Subcutaneous abdominal adipose tissue (tissue), 5 donors: ENCODE measurements around the gene NDUFA6.

Experiments
- H3K27ac ChIP-seq: one replicate; pipeline ENCODE4 v1.7.0; 2013; ENCODE audit warnings: low read depth, mild to moderate bottlenecking, inconsistent platforms, low read length, moderate library complexity
- H3K27me3 ChIP-seq, 5 donors: one replicate each; pipeline ENCODE4 v1.7.0; 2013; ENCODE audit warnings: low read length in 5 of 5, inconsistent platforms in 1 of 5; ENCODE audit not compliant: control insufficient read depth in 5 of 5, insufficient read depth in 4 of 5
- H3K36me3 ChIP-seq, 5 donors: one replicate each; pipeline ENCODE4 v1.7.0; 2013; ENCODE audit warnings: low read length in 5 of 5; ENCODE audit not compliant: control insufficient read depth in 5 of 5, insufficient read depth in 5 of 5
- H3K4me1 ChIP-seq, 5 donors: one replicate each; pipeline ENCODE4 v1.7.0; 2013; ENCODE audit warnings: low read length in 5 of 5, mild to moderate bottlenecking in 3 of 5, moderate library complexity in 1 of 5; ENCODE audit not compliant: control insufficient read depth in 5 of 5, insufficient read depth in 5 of 5
- H3K4me3 ChIP-seq, 5 donors: one replicate each; pipeline ENCODE4 v1.7.0; 2013; ENCODE audit warnings: low read length in 5 of 5, low read depth in 1 of 5
- H3K9ac ChIP-seq, 5 donors: one replicate each; pipeline ENCODE4 v1.7.0; 2013; ENCODE audit warnings: low read length in 5 of 5, mild to moderate bottlenecking in 4 of 5, moderate library complexity in 3 of 5
- H3K9me3 ChIP-seq, 5 donors: one replicate each; pipeline ENCODE4 v1.7.0; 2013; ENCODE audit warnings: low read length in 5 of 5; ENCODE audit not compliant: control insufficient read depth in 5 of 5
- donor health status: healthy.
- donor health status: healthy.
- donor health status: healthy.
- donor health status: healthy.
- donor health status: healthy.

NDUFA6 gene

DNA sequence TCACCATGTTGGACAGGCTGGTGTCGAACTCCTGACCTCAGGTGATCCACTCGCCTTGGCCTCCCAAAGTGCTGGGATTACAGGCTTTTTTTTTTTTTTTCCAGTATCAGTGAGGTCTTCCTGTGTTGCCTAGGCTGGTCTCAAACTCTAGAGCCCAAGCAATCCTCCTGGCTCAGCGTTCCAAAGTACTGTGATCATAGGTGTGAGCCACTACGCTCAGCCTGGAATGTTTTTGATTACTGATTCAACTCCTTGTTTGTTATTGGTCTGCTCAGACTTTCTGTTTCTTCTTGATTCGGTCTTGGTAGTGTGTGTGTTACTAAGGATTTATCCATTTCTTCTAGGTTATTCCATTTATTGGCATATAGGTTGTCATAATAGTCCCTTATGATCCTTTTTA, 51.3 kb downstream of the NDUFA6 start:
- Histone ChIP-seq H3K27ac (no peak overlapping the region), H3K4me3 (no peak overlapping the region), H3K9me3 (peaks cover 0 to 8% (median 4%) of the 10 kb centered on the region in 5 donors), H3K27me3 (no peaks in the 10 kb centered on the region), H3K36me3 (peaks cover 0 to 5% (median 3%) of the 10 kb centered on the region in 5 donors), H3K9ac (no peak overlapping the region), H3K4me1 (no peaks in the 10 kb centered on the region)
